HG03159 (cell line): ENCODE data around the gene FAM13A.
"Not testable (repeated sequence)": the region's sequence is repeated elsewhere in the genome, so short reads cannot be mapped to it uniquely, and the experiment has no call there.

Experiments
- ATAC-seq: cut with Tn5 transposase; IDR thresholded peaks from one replicate; pipeline ENCODE4 v1.9.1; 2021; ENCODE audit warnings: mild to moderate bottlenecking, moderate library complexity; ENCODE audit not compliant: unreplicated experiment

FAM13A gene

GRCh38 chr4:88964450-88964849 lies 92.5 kb downstream of the FAM13A start:
- ATAC-seq: peak; percentile 35

GRCh38 chr4:88963817-88964216 lies 93.2 kb downstream of the FAM13A start:
- no peak for ATAC-seq

DNA sequence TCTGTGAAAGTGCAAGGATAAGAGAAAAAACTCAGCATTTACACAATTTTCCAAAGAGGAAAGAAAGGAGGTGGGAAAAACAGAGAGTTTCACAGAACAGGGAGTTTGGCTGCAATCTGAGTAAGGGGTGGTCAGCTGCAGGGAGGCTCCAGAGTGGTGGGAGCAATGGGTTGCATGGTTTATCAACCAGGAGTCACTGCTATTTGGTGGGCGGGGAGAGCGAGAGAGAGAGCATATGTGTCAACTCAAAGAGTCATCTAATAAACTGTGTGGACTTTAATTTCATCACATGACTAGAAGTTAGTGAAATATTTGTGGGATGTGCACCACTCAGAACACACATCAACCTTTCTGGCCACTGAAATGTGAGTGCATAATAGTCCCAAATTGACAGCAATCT lies 94.6 kb downstream of the FAM13A start:
- no peak for ATAC-seq

GRCh38 chr4:88960576-88960975 lies 96.4 kb downstream of the FAM13A start:
- ATAC-seq: no peak

DNA sequence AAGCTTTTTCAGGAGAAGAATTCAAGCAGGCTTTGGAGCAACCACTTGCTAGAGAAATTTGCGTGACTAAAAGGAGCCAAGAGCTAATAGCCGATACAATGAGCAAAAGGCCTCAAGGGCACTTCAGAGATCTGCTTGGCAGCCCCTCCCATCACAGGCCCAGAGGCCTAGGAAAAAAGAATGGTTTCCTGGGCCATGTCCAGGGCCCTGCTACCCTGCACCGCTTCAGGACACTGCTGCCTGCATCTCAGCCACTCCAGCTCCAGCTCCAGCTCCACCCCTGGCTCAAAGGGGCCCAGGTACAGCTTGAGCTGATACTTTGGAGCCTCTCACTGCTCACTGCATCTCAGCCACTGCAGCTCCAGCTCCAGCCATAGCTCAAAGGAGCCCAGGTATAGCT lies 98.9 kb downstream of the FAM13A start:
- no peak for ATAC-seq

- no peak for ATAC-seq
These were observed 99.4 kb downstream of the FAM13A start for GRCh38 chr4:88957570-88957969.

DNA sequence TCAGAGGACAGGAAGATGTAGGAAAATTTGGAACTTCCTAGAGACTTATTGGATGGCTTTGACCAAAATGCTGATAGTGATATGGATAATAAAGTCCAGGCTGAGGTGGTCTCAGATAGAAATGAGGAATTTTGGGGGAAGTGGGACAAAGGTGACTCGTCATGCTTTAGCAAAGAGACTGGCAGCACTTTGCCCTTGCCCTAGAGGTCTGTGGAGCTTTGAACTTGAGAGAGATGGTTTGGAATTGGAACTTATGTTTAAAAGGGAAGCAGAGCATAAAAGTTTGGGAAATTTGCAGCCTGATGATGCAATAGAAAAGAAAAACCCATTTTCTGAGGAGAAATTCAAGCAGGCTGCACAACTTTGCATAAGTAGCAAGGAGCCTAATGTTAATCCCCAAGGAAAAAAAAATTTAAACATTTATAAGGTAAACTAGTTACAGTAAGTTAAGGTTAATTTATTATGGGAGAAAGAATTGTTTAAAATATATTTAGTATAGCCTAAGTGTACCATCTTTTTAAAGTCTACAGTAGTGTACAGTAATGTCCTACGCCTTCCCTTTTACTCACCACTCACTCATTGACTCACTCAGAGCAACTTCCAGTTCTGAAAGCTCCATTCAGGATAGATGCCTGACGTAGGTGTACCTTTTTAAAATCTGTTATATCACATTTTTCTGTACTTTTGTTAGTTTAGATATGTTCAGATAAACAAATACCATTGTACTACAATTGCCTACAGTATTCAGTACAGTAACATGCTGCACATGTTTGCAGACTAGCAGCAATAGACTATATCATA lies 101.2 kb downstream of the FAM13A start:
- ATAC-seq: no peak

DNA sequence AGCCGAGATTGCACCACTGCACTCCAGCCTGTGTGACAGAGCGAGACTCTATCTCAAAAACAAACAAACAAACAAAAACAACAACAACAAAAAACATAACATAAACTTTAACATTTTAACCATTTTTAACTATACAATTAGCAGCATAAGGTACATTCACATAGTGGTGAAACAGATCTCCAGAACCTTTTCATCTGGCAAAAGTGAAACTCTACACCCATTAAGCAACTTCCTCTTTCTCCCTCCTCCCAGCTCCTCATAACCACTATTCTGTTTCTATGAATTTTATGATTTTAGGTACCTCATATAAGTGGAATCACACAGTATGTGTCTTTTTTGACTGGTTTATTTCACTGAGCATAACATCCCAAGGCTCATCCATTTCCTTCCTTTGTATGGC lies 103.6 kb downstream of the FAM13A start:
- ATAC-seq: peak; percentile 70

GRCh38 chr4:88952081-88952480 lies 104.9 kb downstream of the FAM13A start:
- ATAC-seq: no peak

- ATAC-seq: no peak
These were observed 107.4 kb downstream of the FAM13A start for GRCh38 chr4:88949605-88950004.

- no peak for ATAC-seq
These were observed 116.5 kb downstream of the FAM13A start for GRCh38 chr4:88940506-88940905.

- ATAC-seq: no peak
These were observed 117.3 kb downstream of the FAM13A start for GRCh38 chr4:88939697-88940096.

GRCh38 chr4:88938138-88938537 lies 118.8 kb downstream of the FAM13A start:
- ATAC-seq: no peak

- ATAC-seq: no peak
These were observed 119.9 kb downstream of the FAM13A start for GRCh38 chr4:88937081-88937480.

DNA sequence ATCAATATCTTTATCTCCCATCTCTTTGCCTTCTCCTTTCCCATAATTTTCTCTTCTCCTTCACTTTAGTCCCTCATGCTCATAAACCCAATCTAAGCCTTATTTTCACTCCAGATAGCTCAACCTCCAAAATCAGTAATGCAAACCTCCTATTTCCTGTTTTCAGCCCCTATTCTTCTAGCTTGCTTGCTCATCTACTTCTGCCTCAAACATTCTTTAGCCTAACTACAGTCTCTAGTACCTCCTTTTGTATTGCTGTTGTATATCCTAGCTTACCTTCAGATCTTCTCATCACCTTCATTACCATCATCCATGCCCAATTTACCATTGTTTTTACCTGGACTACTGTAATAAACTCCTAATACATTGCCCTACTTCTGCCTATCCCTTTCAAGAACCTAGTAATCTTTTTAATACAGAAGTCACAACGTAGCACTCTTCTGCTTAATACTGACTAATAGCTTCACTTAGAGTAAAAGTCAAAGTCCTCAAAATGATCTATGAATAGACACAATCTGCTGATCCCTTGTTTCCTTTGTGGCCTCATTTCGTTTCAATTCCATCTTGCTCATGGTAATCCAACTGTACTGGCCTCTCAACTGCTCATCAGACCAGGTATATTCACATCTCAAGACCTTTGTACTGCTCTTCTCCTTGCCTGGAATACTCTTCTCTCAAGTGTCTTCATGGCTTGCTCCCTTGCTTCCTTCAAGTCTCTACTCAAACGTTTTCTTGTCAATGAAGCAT lies 123.4 kb downstream of the FAM13A start:
- no peak for ATAC-seq

GRCh38 chr4:88928852-88929251 lies 128.1 kb downstream of the FAM13A start:
- ATAC-seq: peak; percentile 49

DNA sequence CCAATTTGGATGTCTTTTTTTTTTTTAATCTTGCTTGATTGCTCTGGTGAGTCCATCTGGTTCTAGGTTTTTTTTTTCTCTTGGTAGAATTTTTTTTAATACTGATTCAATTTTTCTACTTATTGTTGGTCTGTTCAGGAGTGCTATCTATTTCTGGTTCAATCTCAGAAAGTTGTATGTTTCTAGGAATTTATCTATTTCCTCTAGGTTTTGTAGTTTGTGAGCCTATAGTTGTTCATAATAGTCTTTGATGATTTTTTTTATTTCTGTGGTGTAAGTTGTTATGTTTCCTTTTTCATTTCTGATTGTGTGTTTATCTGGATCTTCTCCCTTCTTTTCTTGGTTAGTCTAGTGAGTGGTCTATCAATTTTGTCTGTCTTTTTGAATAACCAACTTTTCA lies 129.6 kb downstream of the FAM13A start:
- ATAC-seq: no peak

GRCh38 chr4:88919056-88919455 lies 137.9 kb downstream of the FAM13A start:
- ATAC-seq: no peak

DNA sequence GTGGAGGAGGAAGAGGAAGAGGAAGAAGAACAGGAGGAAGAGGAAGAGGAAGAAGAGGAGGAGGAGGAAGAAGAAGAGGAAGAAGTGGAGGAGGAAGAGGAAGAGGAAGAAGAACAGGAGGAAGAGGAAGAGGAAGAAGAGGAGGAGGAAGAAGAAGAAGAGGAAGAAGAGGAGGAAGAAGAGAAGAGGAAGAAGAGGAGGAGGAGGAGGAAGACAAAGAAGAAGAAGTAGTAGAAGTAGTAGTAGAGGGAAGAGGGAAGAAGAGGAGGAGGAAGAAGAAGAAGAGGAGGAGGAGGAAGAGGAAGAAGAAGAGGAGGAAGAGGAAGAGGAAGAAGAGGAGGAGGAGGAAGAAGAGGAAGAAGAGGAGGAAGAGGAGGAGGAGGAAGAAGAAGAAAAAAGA lies 143.8 kb downstream of the FAM13A start:
- ATAC-seq: not testable (repeated sequence)

GRCh38 chr4:88911246-88912212 lies 145.5 kb downstream of the FAM13A start:
- no peak for ATAC-seq

- ATAC-seq: no peak
These were observed 146.9 kb downstream of the FAM13A start for GRCh38 chr4:88910101-88910500.
